NCI-H1417 treated with DMSO at 0.1 percent for 48 hours (cell line): ENCODE data around the gene KCNMA1.
"Not testable (repeated sequence)": the region's sequence is repeated elsewhere in the genome, so short reads cannot be mapped to it uniquely, and the experiment has no call there.

Experiments used
- DNase-seq: peaks from one replicate; lab custom pipeline; 2025; lab: John Stamatoyannopoulos, UW

KCNMA1 gene

DNA sequence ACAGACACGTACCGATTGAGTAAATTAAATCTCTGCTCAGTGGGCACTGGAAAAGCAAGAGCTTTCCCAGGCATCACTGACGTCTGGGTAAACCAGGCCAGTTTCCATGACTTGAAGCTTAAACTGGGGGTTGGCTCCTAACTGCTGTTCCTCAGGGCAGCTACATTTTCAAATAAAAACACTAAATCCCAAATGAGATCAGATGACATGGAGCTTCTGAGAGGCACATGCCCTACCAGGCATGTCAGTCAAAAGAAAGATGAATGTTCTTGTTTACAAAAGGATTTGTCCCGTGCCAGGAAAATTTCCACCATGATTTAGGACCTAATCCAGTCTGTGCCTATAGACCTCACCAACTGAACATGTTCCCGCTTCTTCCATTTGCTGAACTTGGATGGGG, 220.2 kb downstream of the KCNMA1 start:
- no peak for DNase-seq

DNA sequence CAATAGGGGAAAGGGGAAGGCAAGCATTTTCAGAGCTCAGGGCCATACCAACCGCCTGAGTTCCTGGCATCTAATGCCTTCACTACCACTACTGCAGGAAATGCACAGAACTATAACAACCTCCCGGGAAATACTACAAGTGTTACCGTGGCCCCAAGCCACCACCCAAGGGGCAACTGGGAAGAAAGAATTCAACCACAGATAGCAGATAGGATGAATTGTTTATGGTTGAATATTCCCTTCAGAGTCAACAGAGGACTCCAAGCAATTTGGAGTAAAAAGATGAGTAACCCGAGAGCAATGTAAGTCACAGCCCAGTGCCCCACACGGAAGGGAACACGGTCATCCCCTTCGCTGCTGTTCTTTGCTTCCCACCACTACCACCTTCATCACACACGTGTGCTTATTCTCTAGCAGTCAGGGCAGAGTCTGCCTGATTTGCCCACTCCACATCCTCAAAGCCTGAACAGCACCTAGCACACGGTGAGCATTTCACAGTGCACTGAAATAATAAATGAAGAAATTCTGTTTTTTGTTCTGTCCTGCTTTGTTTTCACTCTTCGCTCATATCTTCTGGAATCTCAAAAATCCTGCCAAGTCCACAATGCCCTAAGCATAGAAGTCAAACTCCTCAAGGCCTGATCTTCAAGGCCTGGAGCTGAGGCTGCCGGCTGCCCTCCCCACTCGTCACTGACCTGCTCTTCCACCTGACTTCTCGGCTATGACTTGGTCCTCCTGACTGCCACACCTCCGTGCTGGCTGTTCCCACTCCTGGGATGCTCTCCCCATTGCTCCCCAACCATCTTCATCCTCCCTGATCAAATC, 221.1 kb downstream of the KCNMA1 start:
- no peak for DNase-seq

DNA sequence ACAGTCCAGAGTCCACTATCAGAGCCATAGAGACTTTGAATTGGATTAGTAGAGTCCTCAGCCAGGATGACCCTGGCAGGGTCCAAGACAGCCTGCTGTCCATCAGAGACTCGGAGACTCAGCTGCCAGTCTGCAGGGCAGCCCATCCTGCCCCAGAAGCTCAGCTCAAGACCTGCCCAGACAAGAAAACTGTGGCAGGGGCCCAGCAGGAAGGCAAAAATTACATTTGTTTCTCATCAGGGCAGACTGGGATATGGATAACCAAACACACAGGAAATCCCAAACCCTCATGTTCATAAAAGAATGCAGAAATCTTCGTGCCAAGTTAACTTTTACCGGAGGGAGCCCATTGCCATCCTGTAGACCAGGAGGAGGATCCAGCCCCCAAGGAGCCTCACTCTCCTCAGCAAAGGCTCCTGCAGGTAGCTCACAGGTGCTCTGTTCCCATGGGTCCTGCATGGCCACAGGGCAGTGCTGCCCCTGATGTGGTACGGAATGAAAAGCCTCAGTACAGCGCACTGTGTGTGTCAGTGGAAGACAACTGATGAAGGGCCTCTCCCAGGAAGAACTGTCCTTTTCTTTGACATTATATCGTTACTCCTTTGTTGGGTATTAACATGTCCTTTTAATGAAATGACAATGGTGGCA, 222.2 kb downstream of the KCNMA1 start:
- DNase-seq, result no peak

DNA sequence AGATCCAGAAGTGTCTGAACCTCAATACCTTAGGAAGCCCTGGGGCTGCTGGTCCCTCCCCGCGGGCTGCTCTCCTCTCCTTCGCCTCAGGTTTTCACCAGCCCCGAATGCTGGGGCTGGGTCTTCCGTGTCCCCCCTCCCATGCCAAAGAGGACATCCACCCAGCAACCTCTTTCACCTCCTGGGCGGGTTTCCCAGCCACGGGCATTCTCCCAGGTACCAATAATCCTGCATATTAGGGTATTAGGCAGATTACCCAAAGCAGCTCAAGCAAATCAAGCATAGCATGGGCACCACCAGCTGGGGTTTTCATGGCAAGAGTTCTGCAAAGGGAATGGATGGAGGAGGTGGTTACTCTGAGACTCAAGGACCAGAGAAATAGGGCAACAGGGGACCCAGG, 224.4 kb downstream of the KCNMA1 start:
- no peak for DNase-seq

DNA sequence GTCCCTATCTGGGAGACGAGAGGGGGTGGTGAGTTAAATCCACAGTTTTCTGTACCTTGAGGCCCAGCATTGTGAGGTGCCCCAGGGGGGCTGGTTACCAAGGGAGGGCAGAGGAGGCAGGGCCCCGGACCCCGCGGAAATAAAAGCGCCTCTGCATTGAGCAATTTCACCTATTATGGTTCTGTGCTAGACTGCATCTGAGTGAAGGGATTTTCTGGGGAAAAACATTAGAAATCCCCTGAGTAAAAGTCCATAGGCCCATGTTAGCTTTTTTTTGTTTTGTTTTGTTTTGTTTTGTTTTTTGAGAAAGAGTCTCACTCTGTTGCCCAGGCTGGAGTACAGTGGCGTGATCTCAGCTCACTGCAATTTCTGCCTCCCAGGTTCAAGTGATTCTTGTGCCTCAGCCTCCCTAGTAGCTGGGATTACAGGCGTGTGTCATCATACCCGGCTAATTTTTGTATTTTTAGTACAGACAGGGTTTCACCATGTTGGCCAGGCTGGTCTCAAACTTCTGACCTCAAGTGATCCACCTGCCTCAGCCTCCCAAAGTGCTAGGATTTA, 225.0 kb downstream of the KCNMA1 start:
- DNase-seq, result not testable (repeated sequence)

DNA sequence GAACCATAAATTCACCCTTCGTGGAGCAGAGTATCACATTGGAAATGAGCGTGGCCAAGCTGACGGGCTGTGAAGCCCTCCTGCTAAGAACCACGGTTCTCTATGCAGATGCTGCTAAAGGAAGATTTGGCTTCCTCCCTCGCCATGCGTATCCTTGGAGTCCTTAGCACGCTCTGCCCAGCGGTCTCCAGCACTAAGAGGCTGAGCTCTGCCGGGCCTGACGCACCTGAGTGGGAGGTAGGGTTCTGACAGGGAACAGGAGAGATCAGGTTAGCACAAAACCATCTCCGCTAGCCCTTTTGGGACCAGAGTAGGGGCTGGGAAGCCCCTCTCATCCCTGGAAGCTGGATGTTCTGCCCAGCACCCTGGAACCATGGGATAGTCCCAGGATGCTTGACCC, 225.8 kb downstream of the KCNMA1 start:
- no peak for DNase-seq

DNA sequence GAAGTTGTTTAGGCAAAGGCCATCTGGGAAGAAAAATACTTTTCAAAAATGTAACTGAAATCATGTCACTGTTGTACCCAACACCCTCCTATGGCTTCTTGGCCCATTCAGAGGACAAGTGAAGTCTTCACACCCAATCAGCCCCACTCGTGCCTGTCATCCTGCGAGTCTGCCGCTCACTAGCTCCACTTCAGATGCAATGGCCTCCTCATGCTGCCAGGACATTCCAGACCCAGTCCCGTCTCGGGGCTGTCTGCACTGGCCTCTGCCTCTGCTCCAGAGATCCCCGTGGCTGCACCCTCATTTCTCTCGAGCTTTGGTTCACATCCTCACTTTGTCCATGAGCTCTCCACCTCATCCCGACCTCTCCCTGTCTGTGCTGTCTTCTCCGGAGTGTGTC, 227.1 kb downstream of the KCNMA1 start:
- no peak for DNase-seq

DNA sequence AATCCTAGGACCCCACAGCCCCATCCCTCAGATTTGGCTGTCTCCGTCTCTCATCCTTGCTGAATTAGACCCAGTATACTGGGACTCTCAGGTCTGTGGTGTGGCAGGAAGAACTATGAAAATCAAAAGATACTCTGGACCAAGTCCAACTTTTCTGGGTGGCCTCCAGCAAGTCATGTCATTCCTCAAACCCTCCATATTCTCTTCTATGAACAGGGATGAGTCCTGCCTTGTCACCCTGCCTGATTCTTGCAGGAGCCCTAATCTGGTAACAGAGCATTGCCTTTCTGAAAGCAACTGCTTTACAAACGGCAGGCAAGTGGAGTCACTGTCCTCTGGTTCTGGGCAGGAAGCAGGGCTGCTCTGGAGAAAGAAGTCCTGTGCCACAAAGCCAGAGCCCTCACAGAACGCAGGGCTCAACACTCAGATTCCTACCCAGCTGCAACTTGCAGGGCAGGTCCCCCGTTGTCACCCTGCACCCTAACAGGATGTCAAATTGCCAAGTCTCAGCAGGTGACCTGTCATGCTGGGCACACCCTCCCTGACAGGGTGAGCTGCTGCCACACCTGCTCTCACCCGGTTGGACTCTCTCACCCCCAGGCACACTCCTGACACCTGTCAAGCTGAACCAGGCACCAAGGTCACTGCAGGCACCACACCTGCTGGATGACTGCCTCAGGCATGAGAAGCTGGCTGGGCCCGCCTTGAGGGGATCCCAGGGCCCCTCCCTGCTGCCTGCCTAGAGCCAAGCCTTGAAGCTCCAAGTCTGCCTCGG, 227.7 kb downstream of the KCNMA1 start:
- peak; percentile 76 for DNase-seq

DNA sequence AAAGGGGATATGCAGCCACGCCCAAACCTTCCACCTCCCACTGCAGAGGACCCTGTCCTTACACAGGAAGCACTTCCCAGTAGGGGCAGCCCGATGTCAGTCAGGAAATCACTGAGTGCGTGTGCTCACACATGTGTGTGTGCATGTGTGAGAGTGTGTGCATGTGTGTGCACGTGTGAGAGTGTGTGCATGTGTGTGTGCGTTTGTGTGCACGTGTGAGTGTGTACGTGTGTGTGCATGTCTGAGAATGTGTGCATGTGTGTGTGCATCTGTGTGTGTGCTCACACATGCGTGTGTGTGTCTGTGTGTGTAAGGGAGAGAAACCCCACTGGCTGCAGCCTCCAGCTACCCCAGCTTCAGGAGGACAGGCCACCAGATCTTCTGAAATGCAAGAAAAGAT, 229.3 kb downstream of the KCNMA1 start:
- DNase-seq, result no peak

DNA sequence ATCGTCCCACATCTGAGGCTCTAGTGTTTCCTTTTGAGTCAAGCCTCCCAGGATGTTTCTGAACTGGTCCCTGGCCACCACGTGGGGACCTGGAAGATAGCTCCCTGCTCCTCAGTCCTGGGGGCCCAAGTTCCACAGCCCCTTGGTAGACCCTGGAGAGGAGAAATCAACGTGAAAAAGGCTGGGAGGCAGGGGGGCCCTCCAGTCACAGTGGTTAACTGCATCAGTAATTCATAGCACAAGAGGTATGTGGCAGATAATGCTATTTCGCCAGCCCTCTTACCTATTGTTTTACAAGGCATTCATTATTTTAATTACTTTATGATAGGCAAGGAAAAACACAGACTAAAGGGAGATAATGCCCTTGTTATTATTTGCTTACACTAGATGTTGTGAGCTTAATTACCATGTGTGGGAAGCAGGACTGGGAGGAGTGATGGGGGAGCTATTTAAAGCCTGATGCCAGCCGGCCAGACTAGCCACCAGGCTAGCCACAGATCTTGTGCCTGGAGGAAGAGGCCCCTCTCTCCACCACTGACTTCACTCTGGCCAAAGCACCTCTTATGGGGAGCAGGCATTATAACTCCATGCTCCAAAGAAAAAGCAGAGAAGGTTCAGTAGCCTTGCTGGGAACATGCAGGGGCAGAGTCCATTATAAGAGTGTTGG, 230.7 kb downstream of the KCNMA1 start:
- DNase-seq, result peak; percentile 41

DNA sequence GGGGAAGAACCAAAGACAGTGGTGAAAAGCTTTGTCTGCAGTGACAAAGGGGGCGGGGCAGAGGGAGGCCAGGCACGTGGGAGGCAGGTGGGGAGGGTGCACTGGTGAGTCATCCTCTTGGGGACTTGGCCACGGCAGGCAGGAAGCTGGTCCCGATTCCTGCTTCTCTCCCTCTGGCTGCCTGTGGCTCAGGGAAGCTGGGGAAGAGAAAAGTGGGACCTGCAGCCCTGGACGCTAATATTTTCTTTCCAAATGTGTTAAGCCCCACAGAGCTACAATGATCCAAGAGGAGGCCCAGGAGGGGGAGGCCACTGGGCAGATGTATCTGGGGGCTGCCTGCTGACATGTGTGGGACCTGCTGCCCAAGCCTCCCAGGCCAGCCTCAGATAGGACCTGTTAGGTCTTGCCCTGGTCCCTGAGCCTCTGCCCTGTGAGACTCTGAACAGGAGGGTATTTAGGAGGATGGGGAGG, 231.8 kb downstream of the KCNMA1 start:
- no peak for DNase-seq

DNA sequence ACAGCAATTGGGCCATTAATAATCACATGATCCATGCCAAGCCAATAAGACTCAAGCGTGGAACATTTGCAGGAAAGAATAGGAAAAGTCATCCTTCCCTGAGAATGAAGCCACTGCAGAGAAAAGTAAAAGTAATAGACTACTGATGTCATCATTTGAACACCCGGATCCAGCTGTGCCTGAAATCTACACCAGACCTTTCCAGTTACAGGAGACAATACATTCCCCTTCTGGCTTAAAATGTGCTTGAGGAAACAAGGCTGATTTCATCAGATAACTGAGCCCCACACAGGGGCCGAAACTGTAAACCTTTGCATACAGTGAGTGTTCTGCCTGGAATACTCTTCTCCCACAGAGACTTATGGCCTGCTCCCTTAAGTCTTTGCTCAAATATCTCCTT, 232.8 kb downstream of the KCNMA1 start:
- DNase-seq, result no peak

DNA sequence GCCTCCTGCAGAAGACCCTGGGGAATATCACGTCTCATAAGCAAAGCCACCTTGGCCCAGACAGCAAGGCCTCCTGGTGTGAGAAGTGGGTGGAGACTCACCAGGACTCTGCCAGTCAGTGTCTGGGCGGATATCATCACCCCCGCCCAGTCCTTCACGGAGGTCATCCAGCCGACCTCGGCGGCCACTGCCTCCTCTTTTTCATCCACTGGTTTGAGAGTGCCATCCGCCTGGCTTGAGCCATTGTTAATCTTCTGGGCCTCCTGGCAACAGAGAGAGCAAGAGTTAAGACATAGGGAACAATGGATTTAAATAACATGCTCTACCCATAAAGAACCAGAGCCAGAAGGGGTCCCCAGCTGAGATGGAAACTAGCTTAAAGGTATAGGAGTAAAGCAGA, 233.8 kb downstream of the KCNMA1 start:
- no peak for DNase-seq

DNA sequence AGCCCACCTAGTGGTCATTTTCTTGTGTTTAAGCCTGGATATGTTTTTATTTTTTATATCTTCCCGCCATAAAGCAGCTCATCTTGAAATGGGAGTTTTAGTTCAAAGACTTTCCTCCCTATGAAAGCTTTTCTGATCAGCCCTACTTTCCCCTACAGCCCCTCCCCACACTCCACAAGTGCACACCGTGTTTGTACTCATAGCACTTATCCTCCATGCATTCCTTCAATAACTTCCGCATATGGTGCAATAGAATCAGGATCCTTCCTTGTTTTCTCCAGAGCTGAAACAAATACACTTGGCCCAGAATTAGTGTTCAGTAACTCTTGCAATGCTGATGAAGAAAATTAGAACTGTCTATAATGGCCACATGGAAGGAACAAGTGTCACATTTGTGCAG, 235.9 kb downstream of the KCNMA1 start:
- no peak for DNase-seq

DNA sequence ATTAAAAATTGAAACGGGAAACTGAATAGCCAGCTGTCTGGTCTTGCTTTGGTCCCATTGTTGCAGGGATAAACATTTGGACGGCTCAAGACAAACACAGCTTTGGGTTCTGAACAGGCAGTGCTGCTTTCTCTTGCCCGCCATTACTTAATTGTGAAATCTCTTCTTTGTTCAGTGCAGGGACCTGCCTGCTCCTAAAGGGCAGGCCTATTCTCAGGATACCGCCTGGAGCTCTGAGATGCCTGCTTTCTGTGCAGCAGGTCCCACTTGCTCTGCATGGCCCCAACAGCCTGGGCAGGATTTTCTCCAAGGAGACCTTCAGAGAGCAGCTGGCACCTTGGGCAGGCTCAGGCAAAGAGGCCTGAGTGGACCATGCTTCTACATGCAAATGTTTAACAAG, 237.6 kb downstream of the KCNMA1 start:
- no peak for DNase-seq

DNA sequence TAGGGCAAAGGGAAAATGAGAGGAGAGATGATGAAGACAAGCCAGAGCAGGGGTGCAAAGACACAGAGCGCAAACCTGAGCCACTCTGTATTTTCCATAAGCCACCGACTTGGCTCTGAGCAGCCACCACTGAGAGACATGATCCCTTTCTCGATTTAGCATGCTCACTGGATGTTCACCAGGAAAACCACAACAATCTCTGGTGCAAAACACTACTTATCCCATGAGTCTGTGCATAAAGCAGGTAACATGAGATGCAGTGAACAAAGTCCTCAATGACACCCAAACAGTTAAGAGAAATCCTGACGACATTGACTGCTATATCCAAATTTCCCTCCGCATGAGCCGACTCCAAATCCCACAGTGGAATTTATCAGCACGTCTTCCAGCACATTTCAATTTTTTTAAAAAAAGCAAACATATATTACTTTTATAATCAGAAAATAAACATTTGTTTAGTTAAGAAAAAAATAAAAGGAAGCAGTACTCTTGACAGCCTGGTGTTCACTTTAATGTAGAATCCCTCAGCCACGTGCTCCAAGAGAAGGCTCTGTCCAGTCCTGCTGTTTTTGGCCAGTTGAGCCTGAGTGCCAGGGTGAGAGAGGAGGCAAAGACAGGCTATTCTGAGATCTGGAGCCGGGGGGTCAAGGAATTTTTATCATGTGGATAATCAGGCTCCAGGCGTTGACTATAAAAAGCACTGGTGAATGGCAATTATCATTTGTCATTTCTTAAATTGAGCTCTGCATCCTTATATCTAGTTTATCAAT, 238.4 kb downstream of the KCNMA1 start:
- DNase-seq, result no peak

DNA sequence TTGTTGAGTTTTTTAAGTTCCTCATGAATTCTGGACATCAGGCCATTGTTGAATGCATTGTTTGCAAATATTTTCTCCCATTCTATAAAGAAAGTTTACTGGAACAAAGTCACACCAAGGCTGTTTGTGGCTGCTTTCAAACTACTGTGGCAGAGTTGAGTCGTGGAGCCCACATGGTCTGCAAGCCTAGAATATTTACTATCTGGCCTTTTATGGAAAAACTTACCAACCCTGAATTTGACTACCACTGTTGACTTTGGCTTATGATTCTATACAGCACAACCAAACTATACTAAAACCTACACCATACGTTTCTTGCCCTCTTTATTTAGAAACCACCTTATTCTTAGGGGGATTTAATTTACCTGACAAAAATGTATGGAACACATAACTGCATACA, 239.1 kb downstream of the KCNMA1 start:
- no peak for DNase-seq

DNA sequence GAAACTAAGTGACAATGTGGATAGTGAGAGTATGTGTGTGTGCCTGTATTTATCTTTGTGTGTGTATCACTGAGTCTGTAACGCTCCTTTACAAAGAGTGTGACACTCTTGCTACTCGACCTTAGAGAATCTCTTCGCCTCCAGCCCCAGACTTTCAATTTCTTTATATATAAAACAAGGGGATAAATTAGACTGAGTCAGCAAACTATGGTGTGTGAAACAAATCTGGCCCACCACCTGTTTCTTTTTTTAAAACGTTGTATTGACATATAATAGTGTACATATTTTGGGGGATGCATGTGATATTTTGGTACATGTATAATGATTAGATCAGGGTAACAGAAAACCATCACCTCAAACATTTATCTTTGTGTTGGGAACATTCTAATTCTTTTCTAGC, 240.5 kb downstream of the KCNMA1 start:
- DNase-seq, result no peak

DNA sequence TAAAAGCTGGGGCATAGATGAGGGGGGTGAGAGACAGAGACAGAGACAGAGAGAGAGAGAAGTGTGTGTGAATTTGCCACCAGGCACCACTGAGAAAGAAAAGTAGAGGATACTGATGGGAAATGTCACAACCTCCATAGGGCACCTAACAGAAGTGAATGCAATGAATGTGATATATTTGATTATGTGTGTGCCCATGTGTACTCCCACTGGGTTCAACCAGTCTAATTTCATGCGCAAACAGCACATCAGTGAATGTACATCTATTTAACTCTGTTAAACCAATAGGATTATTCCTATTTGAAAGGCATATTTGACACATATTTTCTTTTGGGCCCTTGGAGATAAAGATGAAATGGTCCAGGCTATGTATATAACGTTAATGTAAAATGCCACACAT, 241.3 kb downstream of the KCNMA1 start:
- DNase-seq, result no peak

DNA sequence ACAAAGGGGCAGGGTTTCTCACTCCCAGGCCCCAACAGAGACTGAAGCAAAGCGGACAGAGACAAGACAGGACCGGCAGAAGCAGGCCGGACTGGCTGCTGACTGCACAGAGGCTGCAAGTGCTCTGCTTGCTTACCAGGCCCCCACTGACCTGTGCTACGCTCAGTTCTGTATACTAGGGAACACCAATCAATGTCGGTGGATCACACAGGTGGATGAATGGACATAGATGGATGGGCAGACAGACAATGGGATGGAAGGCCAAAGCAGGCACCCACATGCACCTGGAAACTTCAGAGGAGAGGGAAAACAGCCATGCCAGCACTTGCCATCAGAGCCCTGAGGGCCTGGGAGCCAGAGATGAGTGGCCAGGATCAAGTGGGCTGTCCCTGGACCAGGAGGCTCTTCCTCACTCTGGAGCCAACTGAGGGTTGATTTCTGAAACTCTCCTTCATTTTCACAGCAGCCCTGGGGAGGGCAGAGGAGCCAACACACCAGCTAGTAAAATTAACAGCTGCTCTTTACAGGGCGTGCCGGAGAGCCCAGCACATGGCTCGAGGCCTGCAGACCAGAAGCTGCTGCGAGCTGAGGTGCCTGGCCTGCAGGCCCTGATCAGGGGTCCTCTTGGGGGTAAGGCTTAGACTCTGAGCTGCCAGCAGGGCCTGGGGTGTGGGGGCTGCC, 243.6 kb downstream of the KCNMA1 start:
- DNase-seq, result no peak

DNA sequence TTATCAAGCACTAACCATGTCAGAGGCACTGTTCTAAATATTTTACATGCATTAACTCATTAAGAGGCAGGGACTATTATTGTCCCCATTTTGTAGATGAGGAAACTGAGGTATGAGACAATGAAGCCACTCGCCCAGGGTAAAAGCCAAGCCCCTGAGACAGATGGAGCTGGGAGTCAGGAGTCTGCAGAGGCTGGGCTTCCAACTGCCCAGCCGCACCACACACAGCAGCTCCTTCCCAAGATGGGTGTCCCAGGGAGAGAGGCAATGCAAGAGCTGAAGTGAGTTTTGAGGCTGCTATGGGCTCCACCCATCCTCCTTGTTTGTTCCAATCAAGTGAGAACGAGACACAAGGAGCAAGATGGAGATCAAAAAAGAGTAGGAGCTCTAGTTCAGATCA, 244.2 kb downstream of the KCNMA1 start:
- DNase-seq, result no peak
